Loucy (cell line): ENCODE results near the gene STARD8.

ENCODE experiments used
- CTCF ChIP-seq: fragments of 200-600 bp; sonication (generic); conservative IDR thresholded peaks from 2 replicates; pipeline ENCODE4 v1.5.1; 2014; ENCODE audit warnings: mild to moderate bottlenecking, antibody characterized with exemption, low read length
- EZH2phosphoT487 ChIP-seq: fragments of 200-600 bp; IDR thresholded peaks from 2 replicates; pipeline ENCODE4 v1.6.1; 2018; ENCODE audit warnings: antibody characterized with exemption, mild to moderate bottlenecking, moderate library complexity, borderline replicate concordance

- TF ChIP-seq CTCF (no peak), EZH2phosphoT487 (no peak)
These were observed 115.3 kb downstream of the STARD8 start for GRCh38 chrX:68762766-68763165.
